ENCODE results near the gene TBL3. TPM values are rescaled to one million over a fixed set of nuclear protein-coding genes. Genes with fewer than 3 reads are reported as not detected.
A peak's percentile ranks its signal among the peaks of the same experiment; 100 is the strongest.
"Not testable (repeated sequence)": the region's sequence is repeated elsewhere in the genome, so short reads cannot be mapped to it uniquely, and the experiment has no call there.

The TBL3 gene
- total RNA-seq, 2 experiments from 2014 or later, result 47.4 to 48.6 TPM

GRCh38 chr16:1958715-1959268, 13.1 kb upstream of the TBL3 start:
- DNase-seq, result no peak
- no peak for ATAC-seq
- peak overlapping the region; percentile 96 for H3K4me3 Mint-ChIP-seq
- POLR2A ChIA-PET, result no interaction called here
- peaks cover 32% of the 10 kb centered on the region for H3K4me1 Mint-ChIP-seq
- peaks cover 31% of the 10 kb centered on the region for H3K36me3 Mint-ChIP-seq (ENCODE audit: low read depth)
- CTCF ChIA-PET, result no interaction called here
- intact Hi-C loops (cut with DNase I, micrococcal nuclease), result loop anchor here (1.0 to 2.0 kb wide), 6 partner anchors 15 to 1290 kb away; partner anchors contain the start of genes MSRB1 (in 2 of the 2), EME2 (in 1 of the 2), MRPS34 (in 1 of the 2) and RHOT2 (in 1 of the 2)
- H3K27ac Mint-ChIP-seq, result no peak overlapping the region
- H3K27me3 Mint-ChIP-seq, result no peaks in the 10 kb centered on the region
- H3K9me3 Mint-ChIP-seq (ENCODE audit: low read depth), result no peaks in the 10 kb centered on the region

GRCh38 chr16:1959269-1960039, 12.4 kb upstream of the TBL3 start, which contains the start of gene NDUFB10:
NDUFB10 (plus strand) TSS chr16:1959538; CDS start chr16:1959625, 87 bp downstream.
- DNase-seq (peak; percentile 96), ATAC-seq (peak; percentile 77)
- H3K36me3 Mint-ChIP-seq (ENCODE audit: low read depth), result peaks cover 36% of the 10 kb centered on the region
- POLR2A ChIA-PET, result interaction anchor here (1.4 to 2.5 kb wide), 2 partner anchors 12 to 196 kb away, joined by 5 to 14 read pairs; partner anchors contain the start of genes TBL3 and TRAF7
- H3K4me1 Mint-ChIP-seq, result peaks cover 34% of the 10 kb centered on the region
- H3K27ac Mint-ChIP-seq, result peak within 1 kb of the TSS; percentile 95
- no peaks in the 10 kb centered on the region for H3K9me3 Mint-ChIP-seq (ENCODE audit: low read depth)
- intact Hi-C loops (cut with DNase I, micrococcal nuclease), result loop anchor here (1.0 to 5.0 kb wide), 8 partner anchors 16 to 1291 kb away; partner anchors contain the start of genes MSRB1 (in 2 of the 2), TRAF7 (in 2 of the 2), EME2 (in 1 of the 2) and MRPS34 (in 1 of the 2)
- CTCF ChIA-PET, result interaction anchor here (0.6 kb wide), 1 partner anchor 17 kb away, joined by 3 read pairs; the partner anchor contains the start of gene MSRB1
- H3K27me3 Mint-ChIP-seq, result no peaks in the 10 kb centered on the region
- peak within 1 kb of the TSS; percentile 96 for H3K4me3 Mint-ChIP-seq

GRCh38 chr16:1960665-1961630, 10.9 kb upstream of the TBL3 start:
- intact Hi-C loops (cut with DNase I, micrococcal nuclease), result loop anchor here in 1 of 2 experiments (2.0 to 5.0 kb wide), 2 partner anchors 46 to 194 kb away; partner anchors contain the start of genes TRAF7 and ZNF598
- DNase-seq, result peak; percentile 70
- no peaks in the 10 kb centered on the region for H3K27me3 Mint-ChIP-seq
- ChIA-PET POLR2A (interaction anchor here (0.5 to 2.5 kb wide), 7 partner anchors 9 to 904 kb away, joined by 3 to 14 read pairs (median 4); partner anchors contain the start of genes MSRB1, NOXO1, TBL3 and TRAF7), CTCF (interaction anchor here (1.5 kb wide), 1 partner anchor 10 kb away, joined by 8 read pairs; the partner anchor contains the start of gene TBL3)
- H3K4me1 Mint-ChIP-seq, result peaks cover 37% of the 10 kb centered on the region
- H3K27ac Mint-ChIP-seq, result peak overlapping the region; percentile 95
- no peaks in the 10 kb centered on the region for H3K9me3 Mint-ChIP-seq (ENCODE audit: low read depth)
- peak; percentile 13 for ATAC-seq
- H3K4me3 Mint-ChIP-seq, result peak overlapping the region; percentile 96
- peaks cover 49% of the 10 kb centered on the region for H3K36me3 Mint-ChIP-seq (ENCODE audit: low read depth)

- no peak for ATAC-seq
- CTCF ChIA-PET, result no interaction called here
Observed at GRCh38 chr16:1961651-1962067, 10.2 kb upstream of the TBL3 start.

GRCh38 chr16:1962161-1963153, 9.4 kb upstream of the TBL3 start:
- CTCF ChIA-PET; ATAC-seq; H3K27me3 Mint-ChIP-seq; DNase-seq; H3K9me3 Mint-ChIP-seq (ENCODE audit: low read depth): not testable (repeated sequence)
- Mint-ChIP-seq H3K4me3 (peak overlapping the region; percentile 96), H3K4me1 (peaks cover 38% of the 10 kb centered on the region), H3K27ac (peak overlapping the region; percentile 99), H3K36me3 (ENCODE audit: low read depth) (peaks cover 49% of the 10 kb centered on the region)
- POLR2A ChIA-PET, result interaction anchor here (1.7 to 2.5 kb wide), 2 partner anchors 9 to 19 kb away, joined by 9 to 14 read pairs; partner anchors contain the start of genes MSRB1 and TBL3
- intact Hi-C loops (cut with DNase I, micrococcal nuclease), result loop anchor here in 1 of 2 experiments (5.0 kb wide), 1 partner anchor 45 kb away; the partner anchor contains the start of gene ZNF598

More at GRCh38 chr16:1961651-1962067, 10.2 kb upstream of the TBL3 start:
- intact Hi-C loops (cut with DNase I, micrococcal nuclease), result loop anchor here in 1 of 2 experiments (2.0 to 5.0 kb wide), 2 partner anchors 46 to 193 kb away; partner anchors contain the start of genes TRAF7 and ZNF598
- peak overlapping the region; percentile 99 for H3K27ac Mint-ChIP-seq
- POLR2A ChIA-PET, result interaction anchor here (1.7 to 2.5 kb wide), 2 partner anchors 10 to 18 kb away, joined by 9 to 14 read pairs; partner anchors contain the start of genes MSRB1 and TBL3
- H3K27me3 Mint-ChIP-seq, result no peaks in the 10 kb centered on the region
- H3K36me3 Mint-ChIP-seq (ENCODE audit: low read depth), result peaks cover 49% of the 10 kb centered on the region
- H3K9me3 Mint-ChIP-seq (ENCODE audit: low read depth), result no peaks in the 10 kb centered on the region
- peaks cover 38% of the 10 kb centered on the region for H3K4me1 Mint-ChIP-seq
- H3K4me3 Mint-ChIP-seq, result peak overlapping the region; percentile 96
- peak; percentile 57 for DNase-seq

- intact Hi-C loops (cut with DNase I, micrococcal nuclease), result loop anchor here (1.0 to 5.0 kb wide), 9 partner anchors 21 to 655 kb away; partner anchors contain the start of genes CRAMP1 (in 1 of the 2), FAHD1 (in 1 of the 2), IFT140 (in 1 of the 2) and MSRB1 (in 1 of the 2)
- no peaks in the 10 kb centered on the region for H3K27me3 Mint-ChIP-seq
- ATAC-seq, result peak; percentile 0
- peak; percentile 36 for DNase-seq
- H3K9me3 Mint-ChIP-seq (ENCODE audit: low read depth), result no peaks in the 10 kb centered on the region
- peaks cover 53% of the 10 kb centered on the region for H3K36me3 Mint-ChIP-seq (ENCODE audit: low read depth)
- CTCF ChIA-PET, result interaction anchor here (0.6 to 1.4 kb wide), 4 partner anchors 11 to 181 kb away, joined by 3 to 5 read pairs (median 4); partner anchors contain the start of genes NUBP2, SPSB3 and TSC2
- POLR2A ChIA-PET, result interaction anchor here (0.7 to 1.4 kb wide), 16 partner anchors 11 to 789 kb away, joined by 3 to 14 read pairs (median 4); partner anchors contain the start of genes EME2, GFER, MAPK8IP3 and MRPS34
- peaks cover 38% of the 10 kb centered on the region for H3K4me1 Mint-ChIP-seq
- peak overlapping the region; percentile 96 for H3K4me3 Mint-ChIP-seq
- peak overlapping the region; percentile 99 for H3K27ac Mint-ChIP-seq
Observed at GRCh38 chr16:1963806-1964505, 7.9 kb upstream of the TBL3 start.

GRCh38 chr16:1964506-1965395, 7.1 kb upstream of the TBL3 start, which contains the start of gene RPS2:
RPS2 (minus strand) TSS chr16:1964826; CDS start chr16:1964625, 201 bp downstream.
- DNase-seq, result peak; percentile 100
- peaks cover 53% of the 10 kb centered on the region for H3K36me3 Mint-ChIP-seq (ENCODE audit: low read depth)
- no peaks in the 10 kb centered on the region for H3K27me3 Mint-ChIP-seq
- intact Hi-C loops (cut with DNase I, micrococcal nuclease), result loop anchor here (1.0 to 5.0 kb wide), 9 partner anchors 21 to 655 kb away; partner anchors contain the start of genes CRAMP1 (in 1 of the 2), FAHD1 (in 1 of the 2), IFT140 (in 1 of the 2) and MSRB1 (in 1 of the 2)
- H3K4me3 Mint-ChIP-seq, result peak within 1 kb of the TSS; percentile 96
- peak; percentile 81 for ATAC-seq
- H3K4me1 Mint-ChIP-seq, result peaks cover 38% of the 10 kb centered on the region
- ChIA-PET POLR2A (interaction anchor here (0.6 to 1.4 kb wide), 22 partner anchors 10 to 788 kb away, joined by 3 to 14 read pairs (median 4); partner anchors contain the start of genes EME2, GFER, JPT2 and MAPK8IP3), CTCF (interaction anchor here (0.6 to 1.4 kb wide), 5 partner anchors 11 to 182 kb away, joined by 3 to 5 read pairs (median 3); partner anchors contain the start of genes NUBP2, SPSB3 and TSC2)
- peak within 1 kb of the TSS; percentile 99 for H3K27ac Mint-ChIP-seq
- no peaks in the 10 kb centered on the region for H3K9me3 Mint-ChIP-seq (ENCODE audit: low read depth)
